ENCODE data around the gene C2CD2. TPM values are rescaled to one million over a fixed set of nuclear protein-coding genes. Genes with fewer than 3 reads are reported as not detected.
"Not testable (repeated sequence)": the region's sequence is repeated elsewhere in the genome, so short reads cannot be mapped to it uniquely, and the experiment has no call there.

Gene C2CD2
- total and polyA plus RNA-seq, 5 donors from 2014 or later: 1.7 to 15.3 (median 2.1) TPM

DNA sequence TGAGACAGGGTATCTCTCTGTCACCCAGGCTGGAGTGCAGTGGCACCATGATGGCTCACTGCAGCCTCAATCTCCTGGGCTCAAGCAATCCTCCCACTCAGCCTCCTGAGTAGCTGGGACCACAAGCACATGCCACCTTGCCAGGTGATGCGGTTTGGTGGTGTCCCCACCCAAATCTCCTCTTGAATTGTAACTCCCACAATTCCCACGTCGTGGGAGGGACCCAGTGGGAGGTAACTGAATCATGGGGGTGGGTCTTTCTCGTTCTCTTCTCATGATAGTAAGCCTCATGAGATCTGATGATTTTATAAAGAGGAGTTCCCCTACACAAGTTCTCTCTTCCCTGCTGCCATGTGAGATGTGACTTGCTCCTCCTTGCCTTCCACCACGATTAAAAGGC, 40.8 kb upstream of the C2CD2 start:
- H3K36me3 ChIP-seq (ENCODE audit: control insufficient read depth, insufficient read depth, low read length): peaks cover 51% of the 10 kb centered on the region
- H3K9me3 ChIP-seq (ENCODE audit: control insufficient read depth in 2 of 2, low read length in 2 of 2); H3K4me1 Mint-ChIP-seq; ATAC-seq (ENCODE audit: low read depth in 2 of 2); DNase-seq; H3K27ac ChIP-seq (ENCODE audit: insufficient read depth, low read length, poor library complexity, severe bottlenecking); H3K4me3 ChIP-seq (ENCODE audit: low read depth, low read length); H3K27me3 ChIP-seq (ENCODE audit: control insufficient read depth, insufficient read depth, low read length); H3K4me1 ChIP-seq (ENCODE audit: control insufficient read depth, insufficient read depth, low read length, poor library complexity, severe bottlenecking); H3K27ac Mint-ChIP-seq; H3K9me3 Mint-ChIP-seq; H3K27me3 Mint-ChIP-seq: not testable (repeated sequence)
- Mint-ChIP-seq H3K36me3 (peaks cover 54% of the 10 kb centered on the region), H3K4me3 (peak overlapping the region in 1 of 4 donors; percentile 15)

DNA sequence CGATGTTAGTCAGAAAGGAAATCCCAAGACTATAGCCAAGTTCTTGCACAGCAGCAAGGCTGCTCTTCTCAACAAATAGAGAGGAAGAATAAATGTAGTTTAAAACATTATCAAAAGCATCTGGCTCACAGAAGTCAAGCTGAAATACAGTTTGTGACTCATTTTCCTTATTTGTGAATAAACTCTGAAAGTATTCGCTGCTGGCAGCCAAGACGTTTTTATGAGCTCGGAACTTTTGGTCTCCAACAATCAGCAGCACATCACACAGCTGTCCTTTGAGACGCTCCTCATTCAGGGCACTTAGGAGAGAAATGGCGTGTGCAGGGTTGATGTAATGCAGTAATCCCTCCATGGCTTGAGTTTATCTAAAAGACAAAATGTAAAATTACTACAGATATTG, 39.9 kb upstream of the C2CD2 start:
- peaks cover 53% of the 10 kb centered on the region for H3K36me3 Mint-ChIP-seq
- H3K9me3 Mint-ChIP-seq: peaks cover 0 to 6% (median 0%) of the 10 kb centered on the region in 7 donors
- no peaks in the 10 kb centered on the region for H3K27me3 Mint-ChIP-seq

DNA sequence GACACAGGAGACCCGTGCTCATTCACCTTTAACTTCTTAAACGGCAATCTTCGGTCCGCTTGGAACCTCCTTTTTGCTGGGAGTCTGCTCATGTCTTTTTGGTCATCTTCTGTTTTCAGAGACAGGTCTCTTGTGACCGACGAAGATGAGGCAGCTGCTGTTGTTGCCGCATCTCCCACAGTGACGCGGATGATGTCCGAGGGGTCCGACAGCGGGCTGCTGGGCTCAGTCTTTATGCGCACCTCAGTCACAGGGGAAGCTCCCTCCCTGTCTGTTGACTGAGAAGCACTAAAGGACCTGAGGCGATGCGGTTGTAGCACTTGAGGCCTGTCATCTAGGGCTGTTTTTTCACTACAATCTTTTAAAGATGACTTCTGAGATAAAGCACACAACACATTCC, 38.8 kb upstream of the C2CD2 start:
- Histone ChIP-seq H3K4me3 (ENCODE audit: low read depth, low read length) (no peak overlapping the region), H3K4me1 (ENCODE audit: control insufficient read depth, insufficient read depth, low read length, poor library complexity, severe bottlenecking) (no peaks in the 10 kb centered on the region), H3K27me3 (ENCODE audit: control insufficient read depth, insufficient read depth, low read length) (no peaks in the 10 kb centered on the region), H3K9me3 (ENCODE audit: control insufficient read depth in 2 of 2, low read length in 2 of 2) (peaks cover 0 to 8% of the 10 kb centered on the region in 2 experiments), H3K36me3 (ENCODE audit: control insufficient read depth, insufficient read depth, low read length) (peaks cover 45% of the 10 kb centered on the region), H3K27ac (ENCODE audit: insufficient read depth, low read length, poor library complexity, severe bottlenecking) (no peak overlapping the region)
- ATAC-seq (ENCODE audit: low read depth in 2 of 2) (no peak), DNase-seq (no peak)
- Mint-ChIP-seq H3K9me3 (peaks cover 0 to 6% (median 0%) of the 10 kb centered on the region in 7 donors), H3K27me3 (no peaks in the 10 kb centered on the region), H3K27ac (no peak overlapping the region), H3K4me3 (no peak overlapping the region), H3K36me3 (peaks cover 50% of the 10 kb centered on the region), H3K4me1 (peaks cover 0 to 3% (median 0%) of the 10 kb centered on the region in 4 donors)

More for the DNA sequence above, 39.9 kb upstream of the C2CD2 start:
- no peak overlapping the region for H3K4me3 ChIP-seq (ENCODE audit: low read depth, low read length)
- H3K4me1 Mint-ChIP-seq: peaks cover 0 to 3% (median 0%) of the 10 kb centered on the region in 4 donors
- DNase-seq (no peak), ATAC-seq (ENCODE audit: low read depth in 2 of 2) (no peak)
- peaks cover 45% of the 10 kb centered on the region for H3K36me3 ChIP-seq (ENCODE audit: control insufficient read depth, insufficient read depth, low read length)
- no peak overlapping the region for H3K4me3 Mint-ChIP-seq
- H3K27me3 ChIP-seq (ENCODE audit: control insufficient read depth, insufficient read depth, low read length): no peaks in the 10 kb centered on the region
- no peak overlapping the region for H3K27ac ChIP-seq (ENCODE audit: insufficient read depth, low read length, poor library complexity, severe bottlenecking)
- no peak overlapping the region for H3K27ac Mint-ChIP-seq
- H3K9me3 ChIP-seq (ENCODE audit: control insufficient read depth in 2 of 2, low read length in 2 of 2): peaks cover 0 to 8% of the 10 kb centered on the region in 2 experiments
- no peaks in the 10 kb centered on the region for H3K4me1 ChIP-seq (ENCODE audit: control insufficient read depth, insufficient read depth, low read length, poor library complexity, severe bottlenecking)

DNA sequence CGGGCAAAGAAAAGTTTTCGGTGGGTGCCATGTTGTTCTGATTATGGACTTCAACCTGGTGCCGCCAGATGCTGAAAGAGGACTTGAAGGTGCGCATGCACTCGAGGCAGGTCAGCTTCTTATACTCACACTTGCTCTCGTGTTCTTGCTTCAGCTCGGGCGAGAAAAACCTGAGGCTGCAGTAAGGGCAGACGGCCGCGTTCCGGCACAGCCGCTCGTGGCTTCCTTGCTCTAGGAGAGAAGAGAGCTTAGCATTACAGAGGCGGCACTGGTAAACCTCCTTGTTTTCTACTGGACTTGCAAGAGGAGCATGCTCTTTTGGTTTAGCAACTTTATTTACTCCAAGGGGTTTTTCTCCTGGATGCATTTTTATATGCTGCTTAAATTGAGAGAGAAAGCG, 37.8 kb upstream of the C2CD2 start:
- Mint-ChIP-seq H3K27me3 (no peaks in the 10 kb centered on the region), H3K9me3 (peaks cover 0 to 6% (median 0%) of the 10 kb centered on the region in 7 donors), H3K36me3 (peaks cover 46% of the 10 kb centered on the region), H3K27ac (no peak overlapping the region), H3K4me3 (no peak overlapping the region), H3K4me1 (peaks cover 0 to 3% (median 0%) of the 10 kb centered on the region in 4 donors)
- Histone ChIP-seq H3K27me3 (ENCODE audit: control insufficient read depth, insufficient read depth, low read length) (no peaks in the 10 kb centered on the region), H3K27ac (ENCODE audit: insufficient read depth, low read length, poor library complexity, severe bottlenecking) (no peak overlapping the region), H3K4me3 (ENCODE audit: low read depth, low read length) (no peak overlapping the region), H3K36me3 (ENCODE audit: control insufficient read depth, insufficient read depth, low read length) (peaks cover 42% of the 10 kb centered on the region), H3K9me3 (ENCODE audit: control insufficient read depth in 2 of 2, low read length in 2 of 2) (peaks cover 0 to 8% of the 10 kb centered on the region in 2 experiments), H3K4me1 (ENCODE audit: control insufficient read depth, insufficient read depth, low read length, poor library complexity, severe bottlenecking) (no peaks in the 10 kb centered on the region)
- no peak for ATAC-seq (ENCODE audit: low read depth in 2 of 2)
- no peak for DNase-seq

DNA sequence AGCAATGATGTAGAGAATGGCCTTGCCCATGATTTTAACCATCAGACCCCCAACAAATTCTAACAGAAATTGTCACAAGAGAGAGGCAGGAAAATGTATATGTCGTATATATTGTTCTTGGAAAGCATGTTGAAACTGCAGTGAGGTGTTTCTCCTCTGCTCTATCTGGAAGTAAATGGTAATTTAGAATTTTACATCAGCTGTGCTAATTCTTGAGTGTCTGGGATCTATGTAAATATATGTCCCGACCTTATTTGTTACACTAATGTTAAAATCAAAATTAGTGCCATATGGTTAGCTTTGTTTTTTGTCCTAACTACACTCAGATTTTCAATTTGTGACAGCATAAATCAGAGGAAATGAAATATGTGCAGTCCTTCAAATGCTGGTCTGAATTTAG, 35.9 kb upstream of the C2CD2 start:
- DNase-seq (no peak), ATAC-seq (ENCODE audit: low read depth in 2 of 2) (no peak)
- no peak overlapping the region for H3K4me3 Mint-ChIP-seq
- Histone ChIP-seq H3K27me3 (ENCODE audit: control insufficient read depth, insufficient read depth, low read length) (no peaks in the 10 kb centered on the region), H3K4me1 (ENCODE audit: control insufficient read depth, insufficient read depth, low read length, poor library complexity, severe bottlenecking) (no peaks in the 10 kb centered on the region), H3K4me3 (ENCODE audit: low read depth, low read length) (no peak overlapping the region), H3K27ac (ENCODE audit: insufficient read depth, low read length, poor library complexity, severe bottlenecking) (no peak overlapping the region), H3K9me3 (ENCODE audit: control insufficient read depth in 2 of 2, low read length in 2 of 2) (no peaks in the 10 kb centered on the region), H3K36me3 (ENCODE audit: control insufficient read depth, insufficient read depth, low read length) (peaks cover 34% of the 10 kb centered on the region)
- H3K4me1 Mint-ChIP-seq: no peaks in the 10 kb centered on the region
- no peaks in the 10 kb centered on the region for H3K27me3 Mint-ChIP-seq
- no peaks in the 10 kb centered on the region for H3K9me3 Mint-ChIP-seq
- H3K36me3 Mint-ChIP-seq: peaks cover 31% of the 10 kb centered on the region
- H3K27ac Mint-ChIP-seq: peak overlapping the region in 1 of 3 donors; percentile 34

DNA sequence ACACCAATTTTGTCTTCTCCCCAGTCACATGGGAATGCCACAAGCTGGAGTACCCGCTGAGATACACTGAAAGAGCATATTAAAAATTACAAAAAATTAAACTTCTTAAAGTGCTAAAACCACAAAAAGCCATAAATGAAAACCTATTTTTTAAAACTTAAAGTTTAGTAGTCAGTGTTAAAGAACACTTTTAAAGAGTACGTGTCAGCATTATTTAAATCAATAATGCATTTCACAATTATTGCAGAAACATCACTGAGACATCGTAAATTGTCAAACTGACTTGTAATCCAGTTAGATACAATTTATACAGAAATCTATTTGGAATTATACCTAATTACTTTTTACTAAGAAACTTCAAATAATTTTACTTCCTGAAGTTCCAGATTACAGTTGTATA, 33.5 kb upstream of the C2CD2 start:
- Histone ChIP-seq H3K36me3 (ENCODE audit: control insufficient read depth, insufficient read depth, low read length) (peaks cover 14% of the 10 kb centered on the region), H3K9me3 (ENCODE audit: control insufficient read depth in 2 of 2, low read length in 2 of 2) (no peaks in the 10 kb centered on the region), H3K27ac (ENCODE audit: insufficient read depth, low read length, poor library complexity, severe bottlenecking) (no peak overlapping the region), H3K4me1 (ENCODE audit: control insufficient read depth, insufficient read depth, low read length, poor library complexity, severe bottlenecking) (no peaks in the 10 kb centered on the region), H3K4me3 (ENCODE audit: low read depth, low read length) (no peak overlapping the region), H3K27me3 (ENCODE audit: control insufficient read depth, insufficient read depth, low read length) (no peaks in the 10 kb centered on the region)
- Mint-ChIP-seq H3K9me3 (peaks cover 0 to 9% (median 2%) of the 10 kb centered on the region in 7 donors), H3K4me3 (no peak overlapping the region), H3K27ac (no peak overlapping the region), H3K36me3 (peaks cover 13% of the 10 kb centered on the region), H3K4me1 (no peaks in the 10 kb centered on the region), H3K27me3 (peaks cover 4% of the 10 kb centered on the region)
- DNase-seq (no peak), ATAC-seq (ENCODE audit: low read depth in 2 of 2) (no peak)

DNA sequence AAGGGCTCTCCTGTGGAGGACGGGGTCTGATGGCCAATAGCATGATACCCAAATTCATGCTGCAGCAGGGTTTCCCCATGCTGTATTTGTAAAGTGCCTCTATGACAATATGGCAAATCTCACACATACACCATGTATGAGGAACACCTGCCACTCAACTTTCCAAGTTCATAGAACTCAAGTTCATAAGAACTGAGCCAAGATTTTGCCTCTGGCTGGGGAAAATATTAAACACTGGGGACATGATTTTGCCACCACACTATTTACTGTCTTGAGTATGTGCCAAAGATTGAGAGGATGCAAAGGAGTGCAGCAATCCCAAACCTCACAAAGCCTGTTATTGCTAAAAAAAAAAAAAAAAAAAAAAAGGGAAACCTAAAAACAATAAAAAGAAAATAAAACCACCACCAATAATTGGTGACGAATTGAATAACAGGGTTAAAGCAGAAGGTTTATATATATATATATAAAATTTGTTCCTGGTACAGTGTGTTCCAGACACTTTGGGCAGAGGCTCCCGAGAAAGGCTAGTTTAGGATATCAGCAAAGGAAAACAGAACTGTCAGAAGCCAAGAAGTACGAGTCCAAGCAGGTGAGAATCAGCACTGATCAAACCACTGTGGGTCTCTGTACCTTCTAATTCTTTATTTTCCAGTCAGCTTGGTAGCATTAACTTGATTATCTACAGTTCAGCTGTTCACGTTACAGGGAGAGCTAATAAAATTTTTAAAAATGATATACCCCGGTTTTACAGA, 32.0 kb upstream of the C2CD2 start:
- DNase-seq (no peak), ATAC-seq (ENCODE audit: low read depth in 2 of 2) (no peak)
- H3K4me3 Mint-ChIP-seq: no peak overlapping the region
- H3K27ac Mint-ChIP-seq: peak overlapping the region in 1 of 3 donors; percentile 17
- peaks cover 7% of the 10 kb centered on the region for H3K36me3 Mint-ChIP-seq
- H3K36me3 ChIP-seq (ENCODE audit: control insufficient read depth, insufficient read depth, low read length): no peaks in the 10 kb centered on the region
- H3K9me3 Mint-ChIP-seq: peaks cover 0 to 9% (median 2%) of the 10 kb centered on the region in 7 donors
- peaks cover 4% of the 10 kb centered on the region for H3K27me3 Mint-ChIP-seq
- H3K4me3 ChIP-seq (ENCODE audit: low read depth, low read length): no peak overlapping the region
- H3K9me3 ChIP-seq (ENCODE audit: control insufficient read depth in 2 of 2, low read length in 2 of 2): no peaks in the 10 kb centered on the region
- H3K27ac ChIP-seq (ENCODE audit: insufficient read depth, low read length, poor library complexity, severe bottlenecking): no peak overlapping the region
- H3K27me3 ChIP-seq (ENCODE audit: control insufficient read depth, insufficient read depth, low read length): no peaks in the 10 kb centered on the region
- H3K4me1 Mint-ChIP-seq: no peaks in the 10 kb centered on the region
- no peaks in the 10 kb centered on the region for H3K4me1 ChIP-seq (ENCODE audit: control insufficient read depth, insufficient read depth, low read length, poor library complexity, severe bottlenecking)

DNA sequence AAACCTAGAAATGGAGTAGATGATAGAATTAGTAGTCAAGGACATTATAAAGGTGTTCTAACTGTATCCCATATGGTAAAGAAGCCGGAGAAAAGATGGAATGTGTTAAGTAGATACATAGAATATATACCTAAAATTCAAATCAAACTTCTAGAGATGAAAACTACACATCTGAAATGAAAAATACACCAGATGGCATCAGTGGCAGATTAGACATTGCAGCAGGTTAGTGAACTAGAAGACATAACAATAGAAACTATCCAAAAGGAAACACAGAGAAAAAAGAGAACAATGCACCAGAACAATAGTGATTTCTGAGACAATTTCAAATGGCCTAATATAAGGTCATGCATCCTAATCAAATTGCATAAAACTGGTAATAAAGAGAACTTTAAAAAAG, 29.4 kb upstream of the C2CD2 start:
- Mint-ChIP-seq H3K4me1 (no peaks in the 10 kb centered on the region), H3K27ac (no peak overlapping the region), H3K9me3 (peaks cover 0 to 12% (median 3%) of the 10 kb centered on the region in 7 donors), H3K4me3 (no peak overlapping the region), H3K27me3 (peaks cover 4% of the 10 kb centered on the region), H3K36me3 (no peaks in the 10 kb centered on the region)
- Histone ChIP-seq H3K27me3 (ENCODE audit: control insufficient read depth, insufficient read depth, low read length) (peaks cover 8% of the 10 kb centered on the region), H3K4me1 (ENCODE audit: control insufficient read depth, insufficient read depth, low read length, poor library complexity, severe bottlenecking) (no peaks in the 10 kb centered on the region), H3K27ac (ENCODE audit: insufficient read depth, low read length, poor library complexity, severe bottlenecking) (no peak overlapping the region), H3K36me3 (ENCODE audit: control insufficient read depth, insufficient read depth, low read length) (no peaks in the 10 kb centered on the region), H3K4me3 (ENCODE audit: low read depth, low read length) (no peak overlapping the region), H3K9me3 (ENCODE audit: control insufficient read depth in 2 of 2, low read length in 2 of 2) (peaks cover 0 to 6% of the 10 kb centered on the region in 2 experiments)
- ATAC-seq (ENCODE audit: low read depth in 2 of 2) (no peak), DNase-seq (no peak)
